ENCODE data around the gene THSD8. TPM values are rescaled to one million over a fixed set of nuclear protein-coding genes. Genes with fewer than 3 reads are reported as not detected.
"Not testable (repeated sequence)": the region's sequence is repeated elsewhere in the genome, so short reads cannot be mapped to it uniquely, and the experiment has no call there.

The THSD8 gene
- total RNA-seq, 2 donors from 2014 or later: 8.7 to 19.5 TPM

- Mint-ChIP-seq H3K36me3 (peaks cover 4% of the 10 kb centered on the region), H3K27me3 (peaks cover 49 to 63% of the 10 kb centered on the region in 2 donors), H3K9me3 (no peaks in the 10 kb centered on the region), H3K27ac (no peak overlapping the region), H3K4me1 (ENCODE audit: low read depth in 2 of 2) (peaks cover 26 to 27% of the 10 kb centered on the region in 2 donors), H3K4me3 (peak overlapping the region; percentile 67)
- DNase-seq (ENCODE audit: low spot score) (no peak), ATAC-seq (no peak)
Measured at GRCh38 chr19:12834976-12835757, 33.3 kb downstream of the THSD8 start.

DNA sequence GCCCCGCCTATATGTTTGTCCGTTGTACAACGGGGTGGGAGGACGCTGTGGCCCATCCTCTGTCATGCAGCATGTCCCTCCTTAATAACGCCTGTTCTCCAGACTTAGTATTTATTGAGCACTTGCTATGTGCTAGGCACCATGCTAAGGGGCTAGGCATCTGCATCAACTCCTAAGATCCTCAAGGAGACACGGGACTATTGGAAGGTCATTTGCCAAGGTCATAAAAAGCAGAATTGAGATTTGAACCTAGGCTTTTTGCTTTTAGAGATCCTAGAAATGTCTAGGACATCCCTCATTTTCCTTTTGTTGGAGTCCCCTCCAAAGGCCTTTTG is 34.6 kb downstream of the THSD8 start:
- Mint-ChIP-seq H3K4me1 (ENCODE audit: low read depth in 2 of 2) (peaks cover 28 to 36% of the 10 kb centered on the region in 2 donors), H3K27ac (no peak overlapping the region), H3K27me3 (peaks cover 50 to 62% of the 10 kb centered on the region in 2 donors), H3K36me3 (peaks cover 5% of the 10 kb centered on the region), H3K9me3 (no peaks in the 10 kb centered on the region), H3K4me3 (no peak overlapping the region)
- ATAC-seq (no peak), DNase-seq (ENCODE audit: low spot score) (no peak)

GRCh38 chr19:12837225-12837624 is 35.4 kb downstream of the THSD8 start:
- no peak overlapping the region for H3K4me3 Mint-ChIP-seq
- no peaks in the 10 kb centered on the region for H3K9me3 Mint-ChIP-seq
- peaks cover 51 to 62% of the 10 kb centered on the region in 2 donors for H3K27me3 Mint-ChIP-seq
- ATAC-seq (no peak), DNase-seq (ENCODE audit: low spot score) (no peak)
- no peak overlapping the region for H3K27ac Mint-ChIP-seq
- H3K36me3 Mint-ChIP-seq: peaks cover 10% of the 10 kb centered on the region
- H3K4me1 Mint-ChIP-seq (ENCODE audit: low read depth in 2 of 2): peaks cover 23 to 34% of the 10 kb centered on the region in 2 donors

DNA sequence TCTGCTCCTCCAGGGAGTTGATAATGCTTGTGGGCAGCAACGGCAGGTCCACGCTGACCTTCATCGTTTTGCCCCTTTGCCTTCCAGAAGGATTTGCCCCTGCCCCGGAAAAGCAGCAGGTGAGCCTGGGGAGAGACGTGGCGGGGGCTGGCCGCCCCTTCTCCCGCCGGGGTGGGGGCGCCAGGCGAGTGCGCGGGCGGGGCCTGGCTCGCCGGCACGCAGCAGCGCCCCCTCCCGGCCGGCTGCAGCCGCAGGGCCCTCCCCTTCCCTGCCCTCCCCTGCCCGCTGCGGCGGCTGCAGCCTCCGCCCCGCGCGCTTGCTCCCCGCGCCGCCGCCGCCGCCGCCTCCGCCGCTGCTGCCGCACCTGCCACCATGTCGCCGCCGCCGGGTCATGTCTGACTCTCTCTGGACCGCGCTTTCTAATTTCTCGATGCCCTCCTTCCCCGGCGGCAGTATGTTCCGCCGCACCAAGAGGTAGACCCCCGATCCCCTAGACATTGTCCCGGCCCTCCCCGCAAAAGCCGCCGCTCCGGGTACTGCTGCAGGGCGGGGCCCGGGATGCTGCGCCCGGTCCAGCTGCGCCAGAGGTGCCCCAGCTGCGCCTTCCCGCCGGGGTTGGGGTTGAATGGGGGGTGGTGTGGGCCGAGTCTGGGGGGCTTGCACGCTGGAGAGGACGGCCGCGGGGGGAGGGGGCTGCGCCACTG is 36.5 kb downstream of the THSD8 start, which contains the start of gene MAST1:
MAST1 (plus strand) TSS at position 334 of the 704 bp plus-strand sequence; CDS start at position 392, 58 bp downstream.
- H3K27ac Mint-ChIP-seq: no peak within 1 kb of the TSS
- DNase-seq (ENCODE audit: low spot score) (no peak), ATAC-seq (peak; percentile 63 to 80)
- H3K27me3 Mint-ChIP-seq: peaks cover 49 to 64% of the 10 kb centered on the region in 2 donors
- peak within 1 kb of the TSS; percentile 80 for H3K4me3 Mint-ChIP-seq
- H3K4me1 Mint-ChIP-seq (ENCODE audit: low read depth in 2 of 2): peaks cover 17 to 29% of the 10 kb centered on the region in 2 donors
- H3K9me3 Mint-ChIP-seq: no peaks in the 10 kb centered on the region
- peaks cover 10% of the 10 kb centered on the region for H3K36me3 Mint-ChIP-seq

- Mint-ChIP-seq H3K4me1 (ENCODE audit: low read depth in 2 of 2) (peaks cover 16 to 29% of the 10 kb centered on the region in 2 donors), H3K27ac (no peak overlapping the region), H3K4me3 (peak overlapping the region; percentile 80), H3K36me3 (peaks cover 10% of the 10 kb centered on the region), H3K27me3 (peaks cover 50 to 66% of the 10 kb centered on the region in 2 donors), H3K9me3 (no peaks in the 10 kb centered on the region)
- ATAC-seq: no peak
- no peak for DNase-seq (ENCODE audit: low spot score)
Measured at GRCh38 chr19:12838886-12839756, 37.3 kb downstream of the THSD8 start.

- Mint-ChIP-seq H3K9me3 (no peaks in the 10 kb centered on the region), H3K4me1 (ENCODE audit: low read depth in 2 of 2) (peaks cover 14 to 23% of the 10 kb centered on the region in 2 donors)
Measured at GRCh38 chr19:12840091-12841079, 38.5 kb downstream of the THSD8 start.

DNA sequence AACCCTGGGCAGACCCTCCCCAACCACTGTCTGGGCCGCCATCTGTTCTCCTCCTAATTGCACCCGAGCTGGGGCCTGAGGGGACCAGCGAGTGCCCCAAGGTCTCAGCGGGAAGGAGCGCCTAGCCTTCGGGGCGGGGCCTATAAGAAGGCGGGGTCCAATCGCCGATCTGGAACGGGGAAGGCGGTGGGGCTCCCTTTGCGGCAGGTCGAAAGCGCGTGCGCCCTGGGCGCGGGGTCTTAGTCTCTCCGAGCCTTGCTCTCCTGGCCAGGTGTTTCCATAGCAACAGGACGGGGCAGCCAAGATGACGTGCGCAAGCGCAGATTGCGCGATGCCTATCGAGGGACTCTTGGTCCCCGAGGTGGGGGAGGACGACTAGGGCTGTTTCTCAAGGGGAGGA is 39.2 kb downstream of the THSD8 start:
- Mint-ChIP-seq H3K4me3 (peak overlapping the region; percentile 50), H3K9me3 (no peaks in the 10 kb centered on the region), H3K4me1 (ENCODE audit: low read depth in 2 of 2) (peaks cover 14 to 23% of the 10 kb centered on the region in 2 donors), H3K27ac (no peak overlapping the region), H3K36me3 (peaks cover 10% of the 10 kb centered on the region), H3K27me3 (peaks cover 47 to 68% of the 10 kb centered on the region in 2 donors)
- DNase-seq (ENCODE audit: low spot score) (no peak), ATAC-seq (peak; percentile 7 to 29)

More at GRCh38 chr19:12840091-12841079, 38.5 kb downstream of the THSD8 start:
- DNase-seq (ENCODE audit: low spot score): no peak
- Mint-ChIP-seq H3K27ac (no peak overlapping the region), H3K4me3 (no peak overlapping the region), H3K36me3 (peaks cover 10% of the 10 kb centered on the region), H3K27me3 (peaks cover 47 to 65% of the 10 kb centered on the region in 2 donors)
- peak; percentile 41 to 68 for ATAC-seq

- Mint-ChIP-seq H3K27me3 (peaks cover 39 to 62% of the 10 kb centered on the region in 2 donors), H3K9me3 (no peaks in the 10 kb centered on the region), H3K36me3 (peaks cover 10% of the 10 kb centered on the region), H3K27ac (no peak overlapping the region), H3K4me3 (no peak overlapping the region), H3K4me1 (ENCODE audit: low read depth in 2 of 2) (peaks cover 17 to 23% of the 10 kb centered on the region in 2 donors)
- DNase-seq (ENCODE audit: low spot score): no peak
- no peak for ATAC-seq
Measured at GRCh38 chr19:12842511-12842910, 40.6 kb downstream of the THSD8 start.

- Mint-ChIP-seq H3K4me3 (no peak overlapping the region), H3K36me3 (peaks cover 10% of the 10 kb centered on the region), H3K27me3 (peaks cover 37 to 57% of the 10 kb centered on the region in 2 donors), H3K4me1 (ENCODE audit: low read depth in 2 of 2) (peaks cover 21 to 23% of the 10 kb centered on the region in 2 donors), H3K27ac (no peak overlapping the region), H3K9me3 (no peaks in the 10 kb centered on the region)
- ATAC-seq (no peak), DNase-seq (ENCODE audit: low spot score) (no peak)
Measured at GRCh38 chr19:12843328-12843727, 41.5 kb downstream of the THSD8 start.

- Mint-ChIP-seq H3K4me3 (no peak overlapping the region), H3K27ac (no peak overlapping the region), H3K27me3 (peaks cover 37 to 53% of the 10 kb centered on the region in 2 donors), H3K4me1 (ENCODE audit: low read depth in 2 of 2) (peaks cover 19 to 21% of the 10 kb centered on the region in 2 donors), H3K36me3 (peaks cover 9% of the 10 kb centered on the region), H3K9me3 (no peaks in the 10 kb centered on the region)
- ATAC-seq (no peak), DNase-seq (ENCODE audit: low spot score) (no peak)
Measured at GRCh38 chr19:12843999-12844732, 42.3 kb downstream of the THSD8 start.

DNA sequence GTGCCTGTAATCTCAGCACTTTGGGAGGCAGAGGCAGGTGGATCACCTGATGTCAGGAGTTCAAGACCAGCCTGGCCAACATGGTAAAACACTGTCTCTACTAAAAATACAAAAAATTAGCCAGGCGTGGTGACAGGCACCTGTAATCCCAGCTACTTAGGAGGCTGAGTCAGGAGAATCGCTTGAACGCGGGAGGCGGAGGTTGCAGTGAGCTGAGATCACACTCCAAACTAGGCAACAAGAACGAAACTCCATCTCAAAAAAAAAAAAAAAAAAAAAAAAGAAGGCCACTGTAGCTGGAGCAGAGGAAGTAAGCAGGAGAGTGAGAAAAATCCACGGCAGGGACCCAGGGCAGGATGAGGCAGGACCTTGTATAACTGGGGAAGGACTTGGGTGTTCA is 44.7 kb downstream of the THSD8 start:
- H3K27ac Mint-ChIP-seq; H3K36me3 Mint-ChIP-seq; H3K9me3 Mint-ChIP-seq; H3K4me3 Mint-ChIP-seq; DNase-seq (ENCODE audit: low spot score); H3K4me1 Mint-ChIP-seq (ENCODE audit: low read depth in 2 of 2); ATAC-seq: not testable (repeated sequence)
- peaks cover 20 to 30% of the 10 kb centered on the region in 2 donors for H3K27me3 Mint-ChIP-seq

Measured in natural killer cell treated with Interleukin-12 subunit alpha and Interleukin-12 subunit beta and Interleukin-15 and Interleukin-18, amount 100 ng/mL, for 72 hours (primary cell).